ENCODE measurements around the gene PCP4.

- TF ChIP-seq POLR2AphosphoS5 (IDR thresholded peaks at IDR 0.05; ENCODE audit: low read depth, low read length): no peak
- no peak for TF ChIP-seq CTCF (IDR thresholded peaks at IDR 0.05)
These were observed 2.0 kb downstream of the PCP4 start for GRCh38 chr21:39869141-39869818.
